T-helper 17 cell (primary cell): ENCODE measurements around the gene APPL1. TPM values are rescaled to one million over a fixed set of nuclear protein-coding genes. Genes with fewer than 3 reads are reported as not detected.
"Not testable (repeated sequence)": the region's sequence is repeated elsewhere in the genome, so short reads cannot be mapped to it uniquely, and the experiment has no call there.

Experiments used
- ATAC-seq: fragments of 150-1000 bp; cut with Tn5 transposase; 2 replicates; pipeline ENCODE4 v1.10.0; 2021; ENCODE audit warnings: mild to moderate bottlenecking, moderate library complexity
- DNase-seq, 3 donors: peaks; one replicate each; pipeline versions ENCODE4 v3.0.0 to v3.0.0-alpha.2; 2020 to 2021
- H3K9me3 ChIP-seq: one replicate; pipeline ENCODE4 v1.7.0; 2013; ENCODE audit warnings: low read length, mild to moderate bottlenecking; ENCODE audit not compliant: control insufficient read depth, poor library complexity, severe bottlenecking
- H3K27ac Mint-ChIP-seq: one replicate; pipeline ENCODE4 v1.8.0; 2022; ENCODE audit warnings: mild to moderate bottlenecking, moderate library complexity, mixed read lengths
- H3K27me3 Mint-ChIP-seq: one replicate; pipeline ENCODE4 v1.8.0; 2022; ENCODE audit warnings: mixed read lengths
- H3K36me3 Mint-ChIP-seq: one replicate; pipeline ENCODE4 v1.8.0; 2022; ENCODE audit warnings: low read depth, mixed read lengths
- H3K4me1 Mint-ChIP-seq: one replicate; pipeline ENCODE4 v1.8.0; 2022; ENCODE audit warnings: mild to moderate bottlenecking, mixed read lengths
- H3K4me3 Mint-ChIP-seq: one replicate; pipeline ENCODE4 v1.8.0; 2022; ENCODE audit warnings: mild to moderate bottlenecking, moderate library complexity, mixed read lengths
- total RNA-seq, 4 donors: library from RNA in 2 of 4; stranded (reverse) in 2 of 4; gene quantifications; one replicate each; pipeline ENCODE4 v1.2.3 and lab custom pipeline; 2022 to 2026

APPL1 gene
- total RNA-seq, 2 donors from 2014 or later = 22.3 to 23.4 TPM

DNA sequence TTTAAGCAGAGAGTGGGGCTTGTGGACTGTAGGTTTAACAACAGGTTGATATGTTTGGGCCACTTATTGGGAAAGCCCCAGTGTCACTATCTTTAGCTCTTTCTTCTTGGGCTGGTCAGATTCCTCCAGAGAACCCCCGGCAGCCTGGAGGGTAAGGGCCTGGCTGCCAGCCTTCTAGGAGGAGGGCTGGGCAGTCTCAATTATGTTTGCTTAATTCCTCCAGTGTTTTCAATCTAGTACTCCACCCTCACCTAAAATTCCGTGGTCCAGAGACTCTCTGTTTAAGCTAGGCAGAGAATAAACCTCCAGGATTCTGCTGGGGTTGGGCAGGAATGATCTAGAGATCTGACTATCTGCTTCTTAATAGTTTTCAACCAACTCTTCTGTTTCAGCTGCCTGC, 59.7 kb downstream of the APPL1 start:
- no peaks in the 10 kb centered on the region for H3K36me3 Mint-ChIP-seq
- H3K27ac Mint-ChIP-seq = no peak overlapping the region
- ATAC-seq (no peak), DNase-seq (no peak)
- H3K9me3 ChIP-seq = no peaks in the 10 kb centered on the region
- H3K4me3 Mint-ChIP-seq = no peak overlapping the region
- peaks cover 14% of the 10 kb centered on the region for H3K27me3 Mint-ChIP-seq
- H3K4me1 Mint-ChIP-seq = no peaks in the 10 kb centered on the region

DNA sequence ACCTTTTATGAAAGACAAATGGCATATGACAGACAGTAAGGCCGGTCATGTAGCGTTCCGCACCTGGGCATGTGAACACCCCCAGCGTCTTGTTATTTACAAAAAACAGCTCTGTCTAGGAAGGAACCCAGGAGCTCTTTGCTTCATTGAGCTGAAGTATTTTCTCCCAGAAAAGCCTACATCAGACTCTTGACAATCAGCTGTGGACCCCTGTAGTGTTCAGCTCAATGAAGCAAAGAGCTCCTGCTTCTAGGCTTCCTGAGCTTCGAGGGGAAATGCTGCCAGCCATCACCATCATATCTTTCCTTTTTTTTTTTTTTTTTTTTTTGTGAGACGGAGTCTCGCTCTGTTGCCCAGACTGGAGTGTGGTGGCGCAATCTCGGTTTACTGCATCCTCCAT, 60.9 kb downstream of the APPL1 start:
- Mint-ChIP-seq H3K27ac (no peak overlapping the region), H3K4me1 (no peaks in the 10 kb centered on the region), H3K27me3 (peaks cover 14% of the 10 kb centered on the region), H3K4me3 (no peak overlapping the region), H3K36me3 (no peaks in the 10 kb centered on the region)
- ATAC-seq = no peak
- no peak for DNase-seq
- H3K9me3 ChIP-seq = no peaks in the 10 kb centered on the region

DNA sequence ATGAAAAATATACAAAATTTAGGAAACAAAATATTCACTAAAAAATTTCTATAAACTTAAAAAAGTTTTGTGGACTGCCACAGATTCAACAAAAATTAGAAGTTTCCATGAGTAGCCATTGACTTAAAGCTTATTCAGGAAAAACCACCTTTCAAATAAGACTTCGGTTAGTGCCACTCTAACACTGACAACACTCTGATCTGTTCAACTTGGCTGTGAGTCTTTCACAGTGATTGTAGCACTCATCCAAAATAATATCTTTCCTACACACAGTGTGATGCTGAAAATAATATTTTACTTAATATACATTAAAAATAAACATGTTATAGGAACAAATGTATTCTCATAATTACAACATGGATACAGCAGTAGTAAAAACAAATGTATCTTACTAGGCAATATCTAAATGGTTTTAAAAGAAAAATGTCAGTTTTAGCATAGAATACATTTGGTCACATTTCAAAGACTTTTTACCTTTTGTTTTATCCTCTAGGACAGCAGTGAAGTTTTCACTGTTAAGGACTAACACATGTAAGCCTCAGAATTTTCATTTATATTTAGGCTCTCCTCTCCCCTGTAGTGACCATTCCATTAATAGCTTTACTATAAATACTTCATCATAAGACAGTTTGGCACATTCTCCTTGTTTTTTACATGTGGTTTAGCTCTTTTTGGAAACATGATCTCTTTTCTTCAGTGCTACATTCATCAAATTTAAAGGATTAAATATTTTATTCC, 64.8 kb downstream of the APPL1 start, which contains the start of gene ASB14:
Gene ASB14, minus strand, starts transcription at position 527 of the 738 bp plus-strand sequence. CDS start 652 bp downstream, outside the sequence.
- no peaks in the 10 kb centered on the region for H3K4me1 Mint-ChIP-seq
- peaks cover 3% of the 10 kb centered on the region for H3K9me3 ChIP-seq
- H3K4me3 Mint-ChIP-seq = no peak within 1 kb of the TSS
- no peak within 1 kb of the TSS for H3K27ac Mint-ChIP-seq
- no peak for ATAC-seq
- peaks cover 30% of the 10 kb centered on the region for H3K27me3 Mint-ChIP-seq
- no peak for DNase-seq
- H3K36me3 Mint-ChIP-seq = peaks cover 2% of the 10 kb centered on the region

DNA sequence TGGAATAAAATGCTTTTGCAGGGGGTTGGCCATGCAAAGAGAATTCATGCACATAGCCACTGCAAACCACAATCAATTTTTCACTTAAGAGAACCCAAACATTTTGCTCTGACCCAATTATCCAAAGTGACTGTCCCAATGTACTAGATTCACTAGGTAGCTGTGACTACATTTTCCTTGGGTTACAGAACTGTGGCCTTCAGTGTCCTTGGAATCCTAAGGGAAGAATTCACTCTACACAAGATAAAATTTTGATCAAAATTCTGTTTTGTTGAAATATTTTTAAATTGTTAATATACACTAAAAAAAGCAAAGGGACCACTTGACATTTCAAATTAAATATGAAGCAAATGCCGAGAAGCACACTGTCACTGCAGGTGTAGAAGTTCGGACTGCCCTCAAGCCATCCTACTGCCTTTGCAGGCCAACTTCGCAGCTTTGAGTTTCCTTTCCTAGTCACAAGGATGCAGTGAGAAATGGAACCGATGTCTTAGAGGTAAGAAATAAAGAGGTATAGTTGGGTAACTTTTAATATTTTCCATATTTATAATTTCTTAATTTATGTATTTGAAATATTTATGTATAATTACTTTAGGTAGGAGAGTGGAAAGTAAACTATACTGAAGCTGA, 65.5 kb downstream of the APPL1 start:
- H3K27me3 Mint-ChIP-seq = peaks cover 37% of the 10 kb centered on the region
- no peak overlapping the region for H3K27ac Mint-ChIP-seq
- no peaks in the 10 kb centered on the region for H3K4me1 Mint-ChIP-seq
- no peak overlapping the region for H3K4me3 Mint-ChIP-seq
- H3K36me3 Mint-ChIP-seq = peaks cover 2% of the 10 kb centered on the region
- ATAC-seq (no peak), DNase-seq (no peak)
- H3K9me3 ChIP-seq = peaks cover 3% of the 10 kb centered on the region

DNA sequence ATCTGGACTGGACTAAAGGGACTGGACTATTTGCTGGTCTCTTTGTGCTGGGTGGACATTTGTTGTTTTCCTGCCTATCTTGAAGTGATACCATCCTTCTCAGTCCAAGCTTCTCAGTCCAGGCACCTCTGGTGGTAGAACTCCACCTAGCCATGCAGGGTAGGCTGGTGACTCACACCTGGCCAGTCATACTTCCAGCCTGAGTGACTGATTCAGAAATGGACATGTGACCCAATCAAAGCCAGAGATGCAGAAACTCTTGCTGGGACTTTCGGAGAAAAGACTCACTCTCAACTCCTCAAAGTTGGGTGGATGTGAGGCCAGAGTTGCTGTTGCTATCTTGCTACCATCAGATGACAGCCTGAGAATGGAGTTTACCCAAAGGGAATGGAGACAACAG, 70.5 kb downstream of the APPL1 start:
- H3K9me3 ChIP-seq = peaks cover 3% of the 10 kb centered on the region
- no peak overlapping the region for H3K4me3 Mint-ChIP-seq
- no peak overlapping the region for H3K27ac Mint-ChIP-seq
- DNase-seq = no peak
- peaks cover 48% of the 10 kb centered on the region for H3K27me3 Mint-ChIP-seq
- no peak for ATAC-seq
- peaks cover 2% of the 10 kb centered on the region for H3K36me3 Mint-ChIP-seq
- H3K4me1 Mint-ChIP-seq = no peaks in the 10 kb centered on the region

DNA sequence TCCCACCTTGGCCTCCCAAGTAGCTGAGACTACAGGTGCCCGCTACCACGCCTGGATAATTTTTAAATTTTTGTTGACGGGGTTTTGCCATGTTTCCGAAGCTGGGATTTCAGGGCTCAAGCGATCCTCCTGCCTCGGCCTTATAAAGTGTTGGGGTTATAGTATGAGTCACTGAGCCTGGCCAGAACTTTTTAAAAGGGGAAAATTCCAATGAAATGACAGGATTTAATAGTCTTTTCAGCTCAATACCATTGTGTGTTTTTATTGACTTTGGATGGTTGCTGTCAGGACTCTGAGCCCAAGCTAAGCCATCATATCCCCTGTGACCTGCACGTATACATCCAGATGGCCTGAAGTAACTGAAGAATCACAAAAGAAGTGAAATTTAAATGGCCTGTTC, 76.0 kb downstream of the APPL1 start:
- not testable (repeated sequence) for H3K4me3 Mint-ChIP-seq, DNase-seq, H3K4me1 Mint-ChIP-seq, H3K36me3 Mint-ChIP-seq, H3K27ac Mint-ChIP-seq, ATAC-seq, H3K9me3 ChIP-seq
- peaks cover 22% of the 10 kb centered on the region for H3K27me3 Mint-ChIP-seq

DNA sequence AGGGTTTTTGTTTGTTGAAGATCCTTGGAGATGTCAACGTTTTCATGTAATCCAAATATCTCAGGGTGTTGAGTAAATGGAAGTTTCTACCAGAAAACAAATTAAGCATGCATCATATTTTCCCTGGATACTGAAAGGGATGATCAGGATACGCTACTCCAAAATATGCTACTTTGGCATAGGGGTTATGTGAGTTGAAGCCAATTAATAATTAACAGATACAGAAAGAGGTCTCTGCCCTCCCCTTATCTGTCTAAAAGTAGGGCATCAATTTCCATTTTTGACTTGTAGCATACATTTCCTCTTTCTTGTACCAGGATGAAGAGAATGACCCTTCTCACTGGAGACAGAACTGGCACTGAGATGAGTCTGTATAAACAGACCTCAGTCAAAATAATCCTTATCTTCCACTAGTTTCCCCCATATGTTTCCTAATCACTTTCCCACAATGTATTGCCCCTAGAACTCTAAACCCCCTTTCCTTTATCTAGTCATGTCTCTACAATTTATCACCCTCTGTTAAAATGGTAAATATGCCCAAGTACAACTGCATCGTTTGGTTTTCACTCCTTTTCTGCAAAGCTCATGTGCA, 82.3 kb downstream of the APPL1 start:
- no peaks in the 10 kb centered on the region for H3K9me3 ChIP-seq
- ATAC-seq (no peak), DNase-seq (no peak)
- Mint-ChIP-seq H3K27me3 (peaks cover 4% of the 10 kb centered on the region), H3K36me3 (no peaks in the 10 kb centered on the region), H3K4me3 (no peak overlapping the region), H3K27ac (no peak overlapping the region), H3K4me1 (no peaks in the 10 kb centered on the region)

DNA sequence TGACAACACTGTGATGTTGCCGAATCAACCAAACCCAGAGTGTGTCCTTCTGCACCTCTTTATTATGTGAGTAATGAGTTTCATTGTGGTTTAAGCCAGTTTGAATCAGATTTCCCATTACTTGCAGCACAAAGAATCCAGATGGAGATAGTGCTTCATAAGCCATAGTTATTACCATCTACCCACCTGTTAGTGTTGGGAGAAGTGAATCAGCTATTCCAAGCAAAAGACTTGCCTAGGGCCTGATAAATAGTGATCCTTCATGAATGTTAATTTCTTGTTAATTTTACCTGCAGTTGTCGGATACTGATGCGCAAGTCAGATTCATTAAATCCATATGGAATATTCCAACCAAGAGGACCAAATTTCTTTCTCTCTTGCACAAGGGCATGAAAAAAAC, 86.7 kb downstream of the APPL1 start:
- H3K27me3 Mint-ChIP-seq = peaks cover 30% of the 10 kb centered on the region
- H3K4me1 Mint-ChIP-seq = no peaks in the 10 kb centered on the region
- no peaks in the 10 kb centered on the region for H3K36me3 Mint-ChIP-seq
- H3K4me3 Mint-ChIP-seq = no peak overlapping the region
- no peaks in the 10 kb centered on the region for H3K9me3 ChIP-seq
- DNase-seq = no peak
- H3K27ac Mint-ChIP-seq = no peak overlapping the region
- no peak for ATAC-seq

Other genes starting within 250 kb of the APPL1 start
- gene SPATA12, start 167.1 kb upstream of the APPL1 start, total RNA-seq = not detected
- gene IL17RD, start 62.4 kb upstream of the APPL1 start, total RNA-seq = not detected
- gene HESX1, start 27.8 kb upstream of the APPL1 start, total RNA-seq = under 1 TPM in 1 of 2 donors, not detected in 1; 0.27 TPM
- not detected for gene ASB14, start 65.0 kb downstream of the APPL1 start, total RNA-seq